A549 treated with DMSO at 1 μM for 4 hours (cell line): ENCODE results near the gene MBD3. TPM values are rescaled to one million over a fixed set of nuclear protein-coding genes. Genes with fewer than 3 reads are reported as not detected.

Experiments used
- total RNA-seq: library from RNA; stranded (reverse); fragments of 200-300 nt; extraction: Qiagen RNA extraction; gene quantifications from 5 replicates; pipeline ENCODE4 v1.2.3, GENCODE V29; 2022; ENCODE audit warnings: low read depth

MBD3 gene, protein sequence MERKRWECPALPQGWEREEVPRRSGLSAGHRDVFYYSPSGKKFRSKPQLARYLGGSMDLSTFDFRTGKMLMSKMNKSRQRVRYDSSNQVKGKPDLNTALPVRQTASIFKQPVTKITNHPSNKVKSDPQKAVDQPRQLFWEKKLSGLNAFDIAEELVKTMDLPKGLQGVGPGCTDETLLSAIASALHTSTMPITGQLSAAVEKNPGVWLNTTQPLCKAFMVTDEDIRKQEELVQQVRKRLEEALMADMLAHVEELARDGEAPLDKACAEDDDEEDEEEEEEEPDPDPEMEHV
- total RNA-seq = 37.2 to 56.9 TPM (median 47.8 TPM) in 5 replicates

DNA sequence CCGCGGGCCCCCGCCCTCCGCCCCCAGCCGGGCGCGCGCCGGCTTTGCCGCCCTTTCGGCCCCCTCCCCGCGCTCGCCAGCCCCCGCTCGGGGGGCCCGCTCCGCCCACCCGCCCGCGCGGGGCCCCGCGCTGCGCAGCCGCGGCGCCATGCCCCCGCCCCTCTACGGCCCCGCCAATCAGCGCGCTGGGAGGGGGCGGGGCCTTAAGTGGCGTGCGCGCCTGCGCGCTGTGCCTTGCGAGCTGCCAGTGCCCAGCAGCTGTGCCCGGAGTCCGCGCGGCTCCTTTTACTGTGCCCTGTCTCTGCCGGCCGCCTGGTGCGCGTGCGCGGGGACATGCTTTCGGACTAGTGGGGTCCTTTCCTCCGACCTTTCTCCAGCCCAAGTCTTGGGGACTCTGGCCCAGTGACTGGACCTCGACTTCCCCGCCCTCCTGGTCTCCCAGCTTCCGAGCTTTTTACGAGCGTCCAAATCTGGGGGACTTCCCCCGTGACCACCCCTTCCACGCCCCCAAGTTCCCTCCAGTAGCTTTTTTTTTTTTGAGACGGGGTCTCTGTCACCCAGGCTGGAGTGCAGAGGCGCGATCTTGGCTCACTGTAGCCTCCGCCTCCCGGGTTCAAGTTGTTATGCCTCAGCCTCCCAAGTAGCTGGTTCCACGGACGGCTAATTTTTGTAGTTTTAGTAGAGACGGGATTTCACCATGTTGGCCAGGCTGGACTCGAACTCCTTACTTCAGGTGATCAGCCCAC lies at the start of gene MBD3:
Gene MBD3, minus strand, starts transcription at position 111 of the 746 bp plus-strand sequence. CDS start 234 bp downstream, outside the sequence.

DNA sequence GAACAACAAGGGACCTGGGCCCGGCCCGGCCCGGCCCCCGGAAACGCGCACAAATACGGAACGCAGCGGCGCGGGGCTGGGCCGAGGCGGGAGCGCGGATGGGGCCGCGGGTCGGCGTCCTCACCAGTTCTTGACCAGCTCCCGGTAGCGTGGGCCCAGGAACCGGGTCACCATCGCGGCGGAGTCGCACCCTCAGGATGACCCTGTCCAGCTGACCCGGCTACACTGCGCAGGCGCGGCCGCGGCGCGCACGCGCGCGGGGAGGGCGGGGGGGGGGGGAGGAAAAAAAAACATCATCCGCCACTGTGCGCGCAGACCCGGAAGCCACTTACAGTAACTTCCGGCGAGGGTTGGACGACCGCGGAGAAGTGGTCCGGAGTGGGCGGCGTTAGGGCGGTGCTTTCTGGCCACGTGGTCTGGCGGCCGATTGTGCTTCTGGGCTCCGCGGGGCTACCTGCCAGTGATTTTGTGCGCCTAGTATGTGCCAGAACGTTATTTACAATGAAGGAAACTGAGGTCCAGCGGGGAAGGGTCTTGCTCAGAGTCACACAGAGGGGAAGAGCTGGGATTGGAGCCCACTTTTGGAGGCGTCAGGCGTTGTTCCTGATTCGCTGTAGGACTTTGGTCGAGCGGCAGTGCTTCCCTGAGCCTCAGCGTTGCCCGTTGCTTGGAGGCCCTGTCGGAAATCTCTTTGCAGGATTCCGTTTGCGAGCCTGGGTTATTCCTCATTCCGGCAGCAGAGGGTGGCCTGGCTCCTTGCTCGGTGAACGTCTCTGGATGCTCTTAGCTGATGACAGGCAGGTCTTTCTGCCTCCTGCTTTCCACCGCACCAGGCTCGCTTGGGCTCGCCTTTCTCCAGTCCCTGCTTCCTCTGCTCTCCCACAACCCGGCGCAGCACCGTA lies 12.8 kb upstream of the MBD3 start, which contains the start of gene UQCR11:
Gene UQCR11, minus strand, starts transcription at position 227 of the 902 bp plus-strand sequence. Its CDS starts 53 bp downstream, at position 174.

DNA sequence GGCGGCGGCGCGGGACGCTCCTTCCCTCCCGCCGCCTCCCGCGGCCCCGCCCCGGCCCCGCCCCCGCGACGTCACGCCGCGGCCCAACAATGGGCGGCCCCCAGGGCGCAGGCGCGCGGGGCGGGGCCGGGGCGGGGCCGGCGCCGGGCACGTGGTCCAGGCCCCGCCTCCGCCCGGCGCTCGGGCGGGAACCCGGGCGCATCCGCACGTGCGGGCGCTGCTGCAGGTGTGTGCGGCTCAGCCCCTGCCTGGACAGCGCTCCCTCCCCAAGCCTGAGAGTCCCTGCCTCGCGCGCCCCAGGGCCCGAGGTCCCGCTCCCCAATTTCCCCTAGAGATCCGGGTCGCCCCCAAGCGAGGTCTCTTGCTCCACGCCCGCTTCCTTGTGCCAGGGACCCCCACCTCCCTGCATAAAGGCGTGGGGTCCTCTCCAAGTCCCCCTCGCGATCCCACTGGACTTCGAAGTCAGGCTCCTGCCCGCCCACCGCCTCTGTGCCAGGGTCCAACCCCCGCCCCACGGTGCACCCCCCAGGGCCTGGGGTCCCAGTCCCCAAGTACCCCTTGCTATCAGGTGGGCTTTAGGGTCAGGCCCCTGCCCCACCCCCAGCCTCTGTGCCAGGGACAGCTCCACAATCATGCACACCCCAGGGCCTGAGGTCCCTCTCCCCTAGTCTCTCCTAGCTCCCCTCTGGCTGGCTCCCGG lies 24.2 kb downstream of the MBD3 start, which contains the start of gene MEX3D:
Gene MEX3D, minus strand, starts transcription at position 6 of the 700 bp plus-strand sequence. CDS start 267 bp downstream, outside the sequence.

Other genes starting within 250 kb of the MBD3 start
- 61.3 to 78.6 TPM (median 70.3 TPM) in 5 replicates for gene NDUFS7, start 209.0 kb downstream of the MBD3 start, total RNA-seq
- gene GAMT, start 191.3 kb downstream of the MBD3 start, total RNA-seq = 25.1 to 40.6 TPM (median 35.1 TPM) in 5 replicates
- gene DAZAP1, start 185.3 kb downstream of the MBD3 start, total RNA-seq = 81.3 to 109 TPM (median 103 TPM) in 5 replicates
- gene RPS15, start 154.5 kb downstream of the MBD3 start, total RNA-seq = 1,625 to 1,906 TPM (median 1,687 TPM) in 5 replicates
- gene APC2, start 142.7 kb downstream of the MBD3 start, total RNA-seq = 0.91 to 2.5 TPM (median 2.0 TPM) in 5 replicates
- gene C19orf25, start 113.7 kb downstream of the MBD3 start, total RNA-seq = 10.9 to 20.9 TPM (median 20.3 TPM) in 5 replicates
- gene PCSK4, start 102.5 kb downstream of the MBD3 start, total RNA-seq = 0.64 to 1.2 TPM (median 0.89 TPM) in 5 replicates
- 3.7 to 5.9 TPM (median 4.9 TPM) in 5 replicates for gene REEP6, start 101.7 kb downstream of the MBD3 start, total RNA-seq
- gene ADAMTSL5, start 79.8 kb downstream of the MBD3 start, total RNA-seq = 2.7 to 4.2 TPM (median 3.4 TPM) in 5 replicates
- 0.03 TPM in 1 of 5 replicates, not detected in the others for gene PLK5, start 68.8 kb downstream of the MBD3 start, total RNA-seq
- gene MEX3D, start 24.5 kb downstream of the MBD3 start, total RNA-seq = 5.7 to 11.9 TPM (median 10.1 TPM) in 5 replicates
- gene UQCR11, start 12.6 kb upstream of the MBD3 start, total RNA-seq = 93.1 to 175 TPM (median 172 TPM) in 5 replicates
- 38.6 to 70.5 TPM (median 58.8 TPM) in 5 replicates for gene TCF3, start 59.8 kb upstream of the MBD3 start, total RNA-seq
- 0.01 TPM in 1 of 5 replicates, not detected in the others for gene ONECUT3, start 160.6 kb upstream of the MBD3 start, total RNA-seq
- gene ATP8B3, start 219.4 kb upstream of the MBD3 start, total RNA-seq = 1.8 to 3.5 TPM (median 3.1 TPM) in 5 replicates